Activated T-cell treated with anti-CD3 and anti-CD28 coated beads for 1 hour (primary cell): Measurements from ENCODE around the gene HOXC12.

Experiments used
- DNase-seq: peaks from one replicate; pipeline ENCODE4 v3.0.0-alpha.2; 2020; ENCODE audit warnings: low read depth

The HOXC12 gene

DNA sequence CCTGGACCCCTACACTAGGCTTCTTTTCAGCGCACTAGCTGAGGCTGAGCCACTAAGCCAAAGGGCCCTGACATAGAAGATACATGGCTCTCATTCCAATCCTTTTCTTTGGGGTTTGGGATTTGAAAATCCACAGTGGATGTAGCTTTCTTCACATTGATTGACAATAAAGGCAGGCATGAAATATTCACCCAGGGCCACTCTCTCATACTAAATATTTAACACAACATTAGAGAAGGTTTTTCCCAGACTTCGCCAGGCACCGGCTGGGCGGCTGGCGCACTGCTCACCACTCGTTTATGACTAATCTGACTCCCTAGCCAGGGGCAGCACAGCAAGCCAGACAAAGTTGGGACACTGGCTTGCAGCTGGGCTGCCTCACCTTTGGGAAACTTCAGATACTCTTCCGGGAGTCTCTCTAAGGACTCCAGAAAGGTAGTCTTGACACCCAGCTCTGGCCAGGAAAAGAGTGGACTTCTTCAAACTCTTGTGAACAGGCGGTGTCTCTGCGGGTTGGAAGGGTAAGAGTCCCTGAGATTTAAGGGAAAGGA, 17.5 kb downstream of the HOXC12 start:
- DNase-seq = no peak

DNA sequence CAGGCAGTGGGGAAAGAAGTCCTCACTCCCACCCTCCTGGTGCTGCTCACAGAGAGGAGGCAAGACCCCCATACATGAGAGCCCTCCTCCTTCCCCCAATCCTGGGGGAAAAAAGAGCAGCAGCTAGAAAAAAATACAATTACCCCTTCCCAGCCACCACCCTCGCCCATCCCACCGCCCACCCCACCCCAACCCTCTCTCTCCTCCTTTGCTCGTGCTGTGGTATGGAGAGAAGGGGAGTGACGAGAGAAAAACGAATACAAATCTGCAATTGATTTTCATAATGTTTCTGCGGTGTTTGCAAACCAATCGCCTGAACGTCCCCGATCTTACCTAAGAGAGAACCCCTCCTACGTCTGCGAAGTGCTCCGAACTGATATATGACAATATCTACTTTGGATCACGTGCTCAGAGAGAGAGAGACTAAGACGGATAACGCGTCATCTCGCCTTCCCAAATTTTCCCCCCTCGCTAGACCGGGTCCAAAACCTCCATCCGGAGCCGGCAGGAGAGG, 18.1 kb downstream of the HOXC12 start, which contains the start of gene HOXC11:
TSS of gene HOXC11 (plus strand) at position 405 of the 514 bp plus-strand sequence. CDS start 116 bp downstream, outside the sequence.
- no peak for DNase-seq

DNA sequence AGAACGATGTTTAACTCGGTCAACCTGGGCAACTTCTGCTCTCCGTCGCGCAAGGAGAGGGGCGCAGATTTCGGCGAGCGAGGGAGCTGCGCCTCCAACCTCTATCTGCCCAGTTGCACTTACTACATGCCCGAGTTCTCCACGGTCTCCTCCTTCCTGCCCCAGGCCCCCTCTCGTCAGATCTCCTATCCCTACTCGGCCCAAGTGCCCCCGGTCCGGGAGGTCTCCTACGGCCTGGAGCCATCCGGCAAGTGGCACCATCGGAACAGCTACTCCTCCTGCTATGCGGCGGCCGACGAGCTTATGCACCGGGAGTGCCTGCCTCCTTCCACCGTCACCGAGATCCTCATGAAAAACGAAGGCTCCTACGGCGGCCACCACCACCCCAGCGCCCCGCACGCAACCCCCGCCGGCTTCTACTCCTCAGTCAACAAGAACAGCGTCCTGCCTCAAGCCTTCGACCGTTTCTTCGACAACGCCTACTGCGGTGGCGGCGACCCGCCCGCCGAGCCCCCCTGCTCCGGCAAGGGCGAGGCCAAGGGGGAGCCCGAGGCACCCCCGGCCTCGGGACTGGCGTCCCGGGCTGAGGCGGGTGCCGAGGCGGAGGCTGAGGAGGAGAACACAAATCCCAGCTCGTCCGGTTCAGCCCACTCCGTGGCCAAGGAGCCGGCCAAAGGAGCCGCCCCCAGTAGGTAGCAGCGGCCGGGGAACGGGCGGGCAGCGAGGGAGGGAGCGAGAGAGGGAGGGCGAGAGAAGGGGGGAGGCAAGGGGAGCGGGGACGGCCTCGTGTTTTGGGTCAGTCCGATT, 18.7 kb downstream of the HOXC12 start:
- no peak for DNase-seq

DNA sequence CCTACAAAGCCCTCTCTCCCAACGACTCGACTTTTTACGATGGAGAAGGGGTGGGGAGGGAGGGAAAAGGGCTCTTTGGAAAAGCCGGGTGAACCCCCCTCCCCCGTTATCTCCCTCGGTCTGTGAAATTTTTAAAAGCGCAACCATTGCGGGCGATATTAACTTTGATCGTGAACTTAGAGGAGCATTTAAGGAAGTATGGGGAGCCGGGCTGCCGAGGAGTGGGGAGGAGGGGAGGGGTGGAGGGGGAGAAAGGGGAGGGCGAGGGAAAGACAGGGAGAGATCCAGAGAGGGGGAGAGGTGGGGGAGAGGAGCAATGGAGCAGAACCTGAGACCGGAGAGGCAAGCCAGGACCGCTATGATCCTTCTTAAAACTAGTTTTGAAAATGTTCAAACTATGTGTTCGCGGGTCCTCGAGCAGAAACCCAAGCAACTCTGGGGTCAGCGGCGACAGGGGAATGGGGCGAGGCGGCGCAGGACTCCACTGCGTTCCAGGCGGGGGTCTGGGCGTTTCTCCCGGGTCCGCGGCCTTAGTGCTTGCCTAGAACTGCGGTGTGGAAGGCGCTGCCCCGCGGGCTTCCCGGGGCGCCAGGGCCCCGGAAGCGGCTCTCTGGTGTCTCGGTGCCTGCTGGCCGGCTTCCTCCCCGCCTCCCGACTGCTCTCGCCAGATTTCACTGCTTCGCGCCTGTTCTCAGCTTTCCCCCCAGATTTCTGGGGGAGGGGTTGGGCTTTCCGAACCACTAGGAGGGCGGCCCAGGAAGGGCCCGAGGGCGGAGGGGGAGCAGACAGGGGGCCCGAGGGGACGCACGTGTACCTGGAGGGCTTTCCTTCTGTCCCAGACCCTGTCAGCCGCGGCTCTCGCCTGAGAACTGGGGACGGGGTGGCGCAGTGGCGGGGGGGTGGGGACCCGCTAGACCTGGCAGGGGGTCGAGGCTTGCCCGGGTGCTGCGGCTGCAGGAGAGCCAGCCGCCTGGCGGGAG, 19.7 kb downstream of the HOXC12 start, which contains the start of gene HOTAIR:
TSS of gene HOTAIR (minus strand) at position 871 of the 980 bp plus-strand sequence.
- DNase-seq = no peak

DNA sequence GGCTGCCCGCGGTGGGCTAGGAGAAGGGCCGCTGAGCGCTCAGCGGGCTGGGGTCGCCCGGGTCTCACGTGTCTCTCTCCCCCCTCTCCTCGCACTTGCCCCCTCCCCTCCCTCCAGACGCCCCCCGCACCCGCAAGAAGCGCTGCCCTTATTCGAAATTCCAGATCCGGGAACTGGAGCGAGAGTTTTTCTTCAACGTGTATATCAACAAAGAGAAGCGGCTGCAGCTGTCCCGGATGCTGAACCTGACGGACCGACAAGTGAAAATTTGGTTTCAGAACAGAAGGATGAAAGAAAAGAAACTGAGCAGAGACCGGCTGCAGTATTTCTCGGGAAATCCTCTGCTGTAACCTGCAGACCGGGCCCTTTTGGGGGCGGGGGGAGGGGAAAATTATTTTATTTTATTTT, 20.4 kb downstream of the HOXC12 start:
- no peak for DNase-seq

DNA sequence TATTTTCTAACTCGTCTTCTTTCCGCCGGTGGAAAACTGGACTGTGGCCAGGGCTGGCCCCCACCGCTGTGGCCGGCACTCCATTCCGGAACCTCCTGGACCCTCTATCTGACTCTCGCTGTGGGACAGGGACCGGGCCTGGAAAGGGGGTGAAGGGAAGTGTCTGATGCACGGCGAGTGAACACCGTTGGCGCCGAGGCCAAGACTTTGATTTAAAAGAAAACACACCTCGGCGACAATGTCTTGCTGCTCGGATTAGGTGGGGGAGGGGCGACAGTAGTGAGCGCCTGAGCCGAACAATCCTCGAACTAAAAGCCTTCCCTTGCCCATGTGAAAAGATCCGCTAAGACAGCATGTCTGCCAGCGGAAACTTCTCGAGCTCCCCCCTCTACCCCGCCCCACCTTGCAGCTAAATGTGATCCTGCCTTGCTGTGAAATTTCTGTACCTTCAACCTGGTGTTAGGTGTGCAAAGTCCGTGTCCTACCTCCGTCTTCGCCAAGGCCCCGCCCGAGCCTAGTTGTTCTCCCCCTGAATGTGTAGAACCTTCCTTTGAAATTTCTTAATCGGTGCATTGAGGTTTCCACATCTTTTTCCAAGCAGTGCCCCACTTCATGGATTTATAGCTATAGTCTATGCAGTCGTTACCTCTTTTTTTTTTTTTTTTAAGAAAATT, 20.9 kb downstream of the HOXC12 start:
- DNase-seq = no peak

DNA sequence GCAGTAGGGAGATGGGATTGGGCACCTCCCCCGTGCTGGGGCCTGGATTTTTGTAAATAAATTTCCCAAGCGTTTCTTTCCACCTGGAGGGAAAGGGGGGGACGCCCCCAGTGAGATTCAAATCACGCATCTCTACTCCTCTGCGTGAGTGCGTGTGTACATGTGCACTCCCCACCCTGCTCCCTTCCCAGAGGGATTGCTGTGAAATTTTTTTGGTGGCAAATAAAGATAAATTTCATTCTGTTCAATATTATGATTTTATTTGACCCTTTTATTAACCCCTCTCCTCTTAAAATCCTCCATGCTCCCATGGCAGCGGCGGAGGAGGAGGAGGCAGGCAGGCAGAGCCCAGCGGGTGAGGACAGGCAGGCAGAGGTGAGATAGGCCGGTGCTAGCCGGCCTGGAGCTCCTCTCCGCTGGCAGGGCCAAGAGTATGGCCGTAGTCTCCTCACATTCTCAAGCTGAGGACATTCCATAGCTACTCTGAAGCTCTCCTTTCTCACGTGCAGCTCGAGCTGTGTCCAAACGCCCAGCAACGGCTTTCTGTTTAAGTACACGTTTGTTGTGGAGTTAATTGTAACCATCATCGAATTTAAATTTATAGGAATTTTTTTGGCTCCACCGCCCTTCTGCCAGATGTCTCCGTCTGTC, 21.6 kb downstream of the HOXC12 start:
- DNase-seq = no peak

DNA sequence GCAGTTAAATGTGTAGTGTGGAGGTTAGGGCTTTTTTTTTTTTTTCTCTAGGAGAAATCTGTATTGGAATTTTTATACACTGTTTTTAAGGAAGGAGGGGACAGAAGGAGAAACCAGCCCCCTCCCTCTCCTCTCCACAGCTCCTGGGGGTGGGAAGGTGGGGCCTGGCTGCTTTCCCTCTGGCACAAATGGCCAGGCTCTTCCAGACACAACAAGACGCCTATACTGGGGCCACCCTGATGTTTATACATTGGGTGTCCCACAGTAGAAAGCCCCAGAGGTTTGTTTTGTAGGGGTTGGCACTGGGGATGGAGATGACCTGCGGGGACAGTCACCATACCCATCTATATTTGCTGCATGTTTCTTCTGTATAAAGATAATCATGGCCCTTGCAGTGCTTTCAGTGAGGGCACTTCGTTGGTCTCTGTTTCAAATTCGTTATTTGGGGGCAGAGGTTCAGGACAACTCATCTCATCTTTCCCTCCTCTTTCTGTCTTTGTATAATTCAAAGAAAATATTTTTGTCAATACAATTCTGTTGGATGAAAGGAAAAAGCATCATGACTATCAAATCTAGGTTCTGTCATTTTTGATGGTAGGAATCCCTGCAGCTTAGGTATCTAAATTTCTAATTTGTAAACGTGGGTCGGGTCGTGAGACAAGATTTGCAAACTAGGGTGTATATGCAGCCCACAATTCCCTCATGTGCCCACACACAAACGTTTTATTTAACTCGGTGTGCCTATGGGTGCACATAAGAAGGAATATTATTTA, 22.3 kb downstream of the HOXC12 start:
- no peak for DNase-seq

DNA sequence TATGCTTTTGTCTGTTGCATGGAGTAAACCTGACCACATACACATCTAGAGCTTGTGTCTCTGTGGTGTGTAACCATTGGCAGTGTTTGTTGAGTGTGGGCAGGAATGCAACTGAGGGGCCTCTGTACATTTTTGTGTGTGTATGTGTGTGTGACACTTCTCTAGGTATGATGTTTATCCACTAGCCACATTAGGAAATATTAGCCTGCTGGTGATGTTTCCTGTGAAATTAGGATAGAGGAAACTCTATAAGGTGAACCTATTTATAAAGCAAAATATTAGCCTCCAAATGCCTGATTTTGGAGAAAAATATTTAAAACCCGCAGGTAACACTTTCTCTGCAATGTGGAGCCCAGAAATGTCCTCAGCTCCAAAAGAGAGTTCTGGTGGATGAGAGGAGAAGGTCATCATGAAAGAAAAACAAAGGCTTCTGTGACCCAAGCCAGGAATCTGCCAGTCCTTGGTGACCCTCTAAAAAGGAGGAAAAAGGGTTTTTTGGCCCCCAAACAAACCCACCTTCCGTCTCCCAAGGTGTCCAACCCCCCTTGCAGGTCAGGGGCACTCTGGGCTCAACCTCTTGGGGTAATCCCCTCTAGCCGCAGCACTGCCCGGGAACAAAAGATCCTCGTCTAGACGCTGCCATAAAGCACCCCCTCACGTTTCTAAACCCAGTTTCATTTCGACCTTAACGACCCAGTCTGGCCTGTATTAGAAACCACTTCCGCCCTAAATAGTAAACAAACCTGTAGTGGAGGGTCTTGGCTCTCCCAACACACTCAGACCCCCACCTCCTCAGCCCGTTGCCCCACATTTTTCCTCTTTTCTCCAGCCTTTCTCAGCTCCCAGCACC, 23.1 kb downstream of the HOXC12 start:
- no peak for DNase-seq

DNA sequence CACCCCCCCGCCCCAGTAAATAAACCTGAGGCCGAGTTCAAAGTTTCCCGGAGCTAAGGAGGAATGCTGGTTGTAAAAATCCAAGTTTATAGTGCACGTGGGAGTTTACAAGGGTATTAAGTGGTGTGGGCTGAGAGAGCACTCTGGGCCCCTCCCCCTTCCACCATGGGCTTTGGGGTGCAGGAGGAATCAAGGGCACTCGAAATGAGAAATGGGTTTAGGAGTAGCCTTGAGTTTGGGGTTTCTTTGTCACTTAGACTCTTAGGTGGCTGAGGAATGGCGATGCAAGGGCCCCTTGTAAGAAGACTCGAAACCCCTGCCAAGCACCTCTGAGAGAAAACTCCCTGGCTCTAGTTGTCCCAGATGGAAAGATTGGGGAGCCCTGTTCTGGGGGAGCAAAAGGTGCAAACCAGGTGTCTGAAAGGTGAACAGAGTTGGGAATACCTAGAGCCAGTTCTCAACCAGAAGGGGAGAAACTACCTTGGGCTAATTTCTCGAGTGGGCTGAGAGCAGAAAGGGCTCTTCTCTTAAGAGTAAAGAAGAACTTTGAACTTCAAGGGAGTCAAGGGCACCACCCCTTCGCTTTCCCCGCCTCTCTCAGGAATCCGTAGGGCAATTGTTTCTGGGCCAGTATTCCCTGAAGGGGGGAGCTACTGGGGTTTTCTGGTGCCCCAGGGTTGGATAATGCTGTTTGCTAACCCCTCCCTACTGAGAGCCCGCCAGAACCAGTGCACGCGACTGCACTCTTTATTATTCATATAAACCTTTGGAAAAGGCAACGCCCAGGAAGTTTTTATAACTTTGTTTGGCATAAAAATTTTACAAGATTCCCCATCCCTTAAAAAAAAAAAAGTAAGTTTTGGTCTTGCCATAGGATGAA, 24.0 kb downstream of the HOXC12 start:
- DNase-seq = no peak

DNA sequence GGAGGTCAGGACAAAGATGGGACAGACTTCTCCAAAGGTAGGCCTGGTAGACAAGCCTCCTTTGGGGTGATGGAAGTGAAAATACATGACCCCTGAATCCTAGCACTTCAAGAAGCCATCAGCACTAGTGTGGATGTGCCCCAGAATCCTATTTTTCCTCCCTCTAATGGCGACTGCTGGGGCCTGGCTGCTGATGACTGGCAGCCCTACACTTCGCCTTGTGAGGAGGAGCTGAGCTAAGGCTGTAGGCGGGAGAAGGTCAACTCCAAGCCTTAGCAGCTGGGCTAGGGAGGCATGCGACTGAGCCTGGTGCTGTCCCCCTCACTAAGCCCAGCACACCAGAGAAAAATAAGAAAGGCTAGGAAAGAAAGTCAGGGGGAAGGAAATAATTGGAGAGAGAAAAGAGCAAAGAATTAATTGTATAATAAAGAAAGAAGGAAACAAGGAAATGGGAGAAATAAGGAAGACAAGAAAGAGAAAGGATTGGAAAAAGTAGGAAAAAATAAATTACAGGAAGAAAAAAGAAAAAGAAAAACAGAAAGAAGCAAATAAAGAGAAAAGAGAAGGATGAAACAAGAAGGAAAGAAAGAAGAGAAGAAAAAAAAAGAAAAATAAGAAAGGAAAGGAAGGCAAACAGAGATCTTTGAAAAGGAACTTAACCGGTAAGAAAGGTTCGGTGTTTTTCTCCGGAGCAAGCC, 25.6 kb downstream of the HOXC12 start:
- DNase-seq = no peak

DNA sequence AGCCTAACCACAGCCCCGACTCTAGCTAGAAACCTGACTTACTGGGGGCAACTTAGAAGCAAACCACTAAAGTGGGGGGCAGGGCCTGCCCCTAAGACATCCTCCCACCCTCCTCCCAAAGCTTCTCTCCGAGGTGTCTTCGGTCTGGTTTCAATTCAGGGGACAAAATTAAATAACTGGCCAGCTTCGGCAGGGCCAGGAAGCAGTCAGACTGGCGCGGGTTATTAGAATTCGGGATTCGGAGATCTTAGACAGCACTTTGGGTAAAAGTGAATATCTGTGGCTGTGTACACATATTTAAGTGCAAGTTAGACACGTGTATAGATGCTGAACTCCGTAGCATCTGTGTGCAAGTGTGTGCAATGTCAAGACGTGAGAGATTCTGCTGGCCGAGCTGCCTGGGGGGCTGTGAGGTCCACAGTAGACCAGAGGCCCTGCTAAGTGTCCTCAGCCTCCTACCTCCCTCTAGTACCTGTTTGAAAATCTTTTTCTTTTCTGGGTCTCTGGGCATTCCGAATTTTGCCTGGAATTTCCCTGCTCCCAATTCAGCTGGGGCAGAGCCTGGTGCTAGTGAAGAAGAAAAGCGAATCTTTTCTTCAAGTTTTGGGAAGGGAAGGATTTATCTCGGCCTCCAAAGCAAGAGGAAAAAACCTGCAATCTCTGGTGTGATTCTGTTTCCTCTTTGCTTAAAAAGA, 26.2 kb downstream of the HOXC12 start:
- DNase-seq = no peak

DNA sequence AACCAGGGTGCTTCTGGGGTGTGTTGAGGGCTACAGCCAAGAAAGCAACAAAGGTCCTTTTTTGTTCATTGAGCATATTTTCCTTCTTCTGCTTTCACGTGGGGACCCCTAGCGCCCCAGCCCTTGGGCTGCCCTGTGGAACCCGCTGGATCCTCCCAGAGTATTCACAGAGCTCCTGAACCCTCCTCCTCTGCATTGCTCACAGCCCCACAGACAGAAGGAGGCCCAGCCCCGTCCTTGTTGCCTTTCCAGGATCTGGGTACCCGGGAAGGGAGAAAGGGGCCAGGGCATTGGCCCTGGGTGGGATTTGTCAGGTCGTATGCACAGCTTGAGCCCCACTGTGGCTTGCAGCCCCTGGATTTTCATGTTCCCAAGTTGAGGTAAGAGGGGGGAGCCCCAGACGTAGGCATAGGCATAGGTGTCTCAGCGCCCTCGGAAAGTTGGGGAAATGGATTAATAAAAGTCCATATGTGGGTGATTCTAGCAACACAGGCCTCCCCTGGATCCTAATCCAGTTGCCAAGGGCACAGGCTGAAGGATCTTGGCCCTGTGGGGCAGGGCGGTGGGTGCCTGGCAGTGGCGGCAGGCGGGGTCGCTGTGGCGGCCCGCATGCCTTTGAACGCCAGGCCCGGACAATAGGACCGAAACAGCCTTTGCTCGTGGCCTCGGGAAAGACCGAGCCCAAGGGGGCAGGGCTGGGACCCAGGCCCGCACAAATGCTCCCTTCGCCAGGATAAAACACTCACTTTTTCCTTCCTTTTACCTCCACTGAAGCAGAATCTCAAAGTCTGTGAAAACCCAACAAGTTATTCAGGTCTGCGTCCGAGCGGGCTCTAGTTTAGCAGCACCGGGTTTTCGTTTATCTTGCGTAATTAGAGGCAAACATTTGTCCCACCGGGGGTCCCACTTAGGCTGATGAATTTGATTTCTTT, 27.2 kb downstream of the HOXC12 start:
- DNase-seq = no peak

DNA sequence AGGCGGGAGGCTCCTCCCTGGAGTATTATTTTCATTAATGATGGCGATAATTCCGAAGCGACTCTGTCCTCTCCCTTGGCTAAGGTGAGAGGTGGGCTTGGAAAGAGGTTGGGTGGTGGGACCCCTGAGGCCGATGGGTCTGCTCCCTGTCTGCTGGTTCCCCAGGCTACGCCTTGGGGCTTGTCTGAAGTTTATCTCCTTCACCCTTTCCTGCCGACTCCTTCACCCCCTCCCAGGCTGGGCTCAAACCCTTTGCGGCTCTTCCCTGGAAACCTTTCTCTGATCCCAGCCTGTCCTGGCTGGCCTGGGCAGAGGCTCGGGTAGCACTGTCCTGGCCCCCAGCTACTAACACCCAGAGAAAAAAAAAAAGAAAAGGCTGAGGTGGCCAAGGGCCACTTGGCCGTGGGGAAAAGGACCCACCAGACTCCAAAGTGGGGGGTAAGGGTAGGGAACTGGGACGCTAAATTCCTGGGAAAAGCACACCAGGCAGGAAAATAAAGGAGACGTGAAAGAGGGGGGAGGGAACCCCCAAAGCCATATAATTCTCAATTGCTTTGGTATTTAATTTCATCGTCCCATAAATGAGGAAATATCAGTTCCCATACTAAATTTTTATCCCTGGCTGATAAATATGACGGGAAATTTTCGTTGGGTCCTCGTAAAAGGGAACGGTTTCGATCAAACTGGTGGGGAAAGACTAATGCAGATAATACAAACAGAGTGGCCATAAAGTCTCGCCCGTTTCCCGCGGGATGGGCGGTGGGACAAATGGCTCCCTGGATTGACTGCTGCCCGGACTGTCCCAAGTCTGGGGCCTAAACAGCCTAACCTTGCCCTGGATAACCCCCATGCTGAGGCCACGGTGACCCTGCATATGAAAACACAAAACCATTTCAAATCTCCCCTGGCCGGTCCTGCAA, 28.2 kb downstream of the HOXC12 start:
- DNase-seq = no peak

DNA sequence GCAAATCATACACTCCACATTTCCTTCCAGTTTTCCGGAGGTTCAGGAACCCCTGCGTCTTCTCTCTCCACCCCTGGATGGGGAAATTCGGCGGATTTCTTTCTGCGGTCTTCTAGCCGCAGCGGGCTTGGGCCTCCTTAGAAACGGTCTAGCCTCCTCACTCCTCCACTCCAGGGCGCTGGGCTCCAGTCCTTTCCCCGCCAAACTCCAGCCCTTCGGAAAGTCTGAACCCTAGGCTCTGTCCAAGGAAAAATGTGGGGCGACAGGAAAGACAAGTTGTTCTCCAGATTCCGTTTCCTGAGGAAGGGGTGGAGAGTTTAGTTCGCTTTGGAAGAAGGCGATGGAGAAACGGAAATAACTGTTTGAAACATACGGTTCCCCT, 28.9 kb downstream of the HOXC12 start:
- DNase-seq = no peak
